Neural cell (in vitro differentiated cells): ENCODE measurements around the gene BBS1.

Experiments
- CTCF ChIP-seq: fragments of 450-650 bp; IDR thresholded peaks from 2 replicates; pipeline ENCODE4 v1.5.1; 2014; ENCODE audit warnings: antibody characterized with exemption, mild to moderate bottlenecking, moderate library complexity; ENCODE audit not compliant: poor library complexity, severe bottlenecking
- EP300 ChIP-seq: fragments of 450-650 bp; conservative IDR thresholded peaks from 2 replicates; pipeline ENCODE4 v1.6.1; 2014; ENCODE audit warnings: antibody characterized with exemption, mild to moderate bottlenecking, moderate library complexity; ENCODE audit not compliant: poor library complexity, severe bottlenecking
- EZH2 ChIP-seq: fragments of 200-600, 300-800 bp; shearing (Covaris generic), sonication (generic); IDR thresholded peaks from 2 replicates; pipeline ENCODE4 v1.6.1; 2014; ENCODE audit warnings: antibody characterized with exemption, low read length, borderline replicate concordance, mild to moderate bottlenecking; ENCODE audit not compliant: insufficient read depth, poor library complexity, severe bottlenecking
- RAD21 ChIP-seq: fragments of 450-650 bp; conservative IDR thresholded peaks from 2 replicates; pipeline ENCODE4 v1.6.1; 2014; ENCODE audit warnings: antibody characterized with exemption, mild to moderate bottlenecking, moderate library complexity

- TF ChIP-seq CTCF (no peak), EZH2 (no peak), EP300 (no peak), RAD21 (no peak)
Observed at GRCh38 chr11:66509131-66509561, 1.3 kb upstream of the BBS1 start.
